ENCODE results near the gene CSTB. TPM values are rescaled to one million over a fixed set of nuclear protein-coding genes. Genes with fewer than 3 reads are reported as not detected.
A peak's percentile ranks its signal among the peaks of the same experiment; 100 is the strongest.

Gene CSTB
- total RNA-seq (2021; fragmentation: NEBNext Ultra II Directional; extraction: Animal tissue kit (Norgen Biotek cat#: 25700)) = 53.8 and 54.5 TPM in 2 replicates
- polyA plus RNA-seq (2011; rRNA removed) = 63.1 and 64.1 TPM in 2 replicates
- polyA plus RNA-seq (2011; cell fraction: cytosol; rRNA removed) = 51.1 TPM
- polyA plus RNA-seq (2011; cell fraction: nucleus; rRNA removed) = 43.7 TPM
- polyA plus RNA-seq (2012, experiment 1 of 2) = 74.6 to 90.9 TPM (median 78.1 TPM) in 4 replicates
- polyA plus RNA-seq (2012, experiment 2 of 2) = 68.8 TPM
- 121 TPM for polyA plus RNA-seq (2013, experiment 1 of 2)
- polyA plus RNA-seq (2013, experiment 2 of 2) = 128 TPM
- polyA minus RNA-seq (2011; rRNA and poly(A)+ RNA removed) = 31.5 and 33.0 TPM in 2 replicates
- 17.4 TPM for polyA minus RNA-seq (2011; cell fraction: cytosol; rRNA and poly(A)+ RNA removed)
- 15.0 TPM for polyA minus RNA-seq (2011; cell fraction: nucleus; rRNA and poly(A)+ RNA removed)
- long read RNA-seq, experiment 1, transcript CSTB-201 (3 exons, 2,164 nt) = major isoform, 180 of 215 reads
- long read RNA-seq, experiment 1, transcript CSTB-202 (1 exons, 3,744 nt) = minor isoform, 19 of 215 reads
- long read RNA-seq, experiment 1, partial matches to known transcripts = 5 of 215 reads
- long read RNA-seq, experiment 1, other reads (novel, unspliced or antisense) = 10 of 215 reads
- long read RNA-seq, experiment 2, transcript CSTB-201 (3 exons, 2,164 nt) = major isoform, 13 of 25 reads
- long read RNA-seq, experiment 2, partial matches to known transcripts = 8 of 25 reads
- long read RNA-seq, experiment 2, other reads (novel, unspliced or antisense) = 0 of 25 reads

- Histone ChIP-seq H2BK12ac (ENCODE audit: low read depth, low read length) (no peak within 1 kb of the TSS), H3K27me3 (replicated peaks in 1 of 4; ENCODE audit: control insufficient read depth in 3 of 4, extremely low read depth in 1 of 4, insufficient read depth in 3 of 4, low read length in 3 of 4) (no peaks in the 10 kb centered on the region), H3K14ac (ENCODE audit: insufficient read length) (no peak within 1 kb of the TSS), H3K4me3 (ENCODE audit: extremely low read depth in 1 of 4, insufficient read depth in 2 of 4, low read depth in 3 of 4, low read length in 4 of 4) (peak within 1 kb of the TSS; percentile 83 to 92 (median 87)), H3K23ac (ENCODE audit: insufficient read length) (no peak within 1 kb of the TSS), H3K4ac (replicated peaks; ENCODE audit: insufficient read length, low read depth, low read length) (no peak within 1 kb of the TSS), H3K79me1 (ENCODE audit: low read depth, low read length) (no peaks in the 10 kb centered on the region; the same call in 1 of the 2 replicates), H2BK20ac (ENCODE audit: low read length) (no peak within 1 kb of the TSS), H4K5ac (ENCODE audit: insufficient read length, low read depth, low read length) (peak within 1 kb of the TSS; percentile 79), H4K8ac (ENCODE audit: extremely low read depth, insufficient read depth, low read length) (peak within 1 kb of the TSS; percentile 92), H3K4me2 (ENCODE audit: insufficient read depth in 1 of 2, low read depth in 2 of 2, low read length in 2 of 2) (peak within 1 kb of the TSS; percentile 71 to 80), H3K18ac (ENCODE audit: extremely low read depth, low read length) (peak within 1 kb of the TSS; percentile 48; the same call in 1 of the 2 replicates), H4K20me1 (replicated peaks in 1 of 2; ENCODE audit: control insufficient read depth in 1 of 2, insufficient read depth in 2 of 2, low read length in 2 of 2) (peaks cover 0 to 6% of the 10 kb centered on the region in 2 experiments), H2BK5ac (ENCODE audit: low read depth, low read length) (peak within 1 kb of the TSS; percentile 52; the same call in 1 of the 2 replicates), H3K4me1 (replicated peaks in 1 of 4; ENCODE audit: control insufficient read depth in 3 of 4, insufficient read depth in 4 of 4, low read length in 3 of 4) (peaks cover 0 to 15% (median 9%) of the 10 kb centered on the region in 4 experiments; a peak in 6 of 7 replicates), H2AK5ac (ENCODE audit: low read depth, low read length) (no peak within 1 kb of the TSS), H2AFZ (ENCODE audit: low read length) (no peak within 1 kb of the TSS), H3K9me3 (ENCODE audit: insufficient read depth in 2 of 2, low read depth in 1 of 2, low read length in 1 of 2) (no peaks in the 10 kb centered on the region), H3K56ac (replicated peaks; ENCODE audit: insufficient read length, low read depth, low read length) (peak within 1 kb of the TSS; percentile 66), H3K36me3 (ENCODE audit: control insufficient read depth in 2 of 4, insufficient read depth in 4 of 4, low read length in 3 of 4) (peaks cover 8 to 17% (median 10%) of the 10 kb centered on the region in 4 experiments; a peak in 6 of 8 replicates), H4K91ac (replicated peaks; ENCODE audit: insufficient read length, low read length) (no peak within 1 kb of the TSS), H2BK120ac (replicated peaks; ENCODE audit: low read depth, low read length) (no peak within 1 kb of the TSS), H2BK15ac (ENCODE audit: low read length) (no peak within 1 kb of the TSS), H3K79me2 (ENCODE audit: control insufficient read depth in 1 of 2, insufficient read depth in 2 of 2, low read length in 2 of 2) (peaks cover 0 to 19% of the 10 kb centered on the region in 2 experiments; a peak in 1 of 4 replicates), H3K9ac (replicated peaks in 1 of 4; ENCODE audit: extremely low read depth in 1 of 4, low read depth in 3 of 4, low read length in 3 of 4) (peak within 1 kb of the TSS; percentile 56 to 83 (median 73)), H3K27ac (ENCODE audit: low read depth, low read length) (peak within 1 kb of the TSS; percentile 54; the same call in 1 of the 2 replicates), H3K23me2 (ENCODE audit: low read depth, low read length) (peaks cover 4% of the 10 kb centered on the region; the same call in 1 of the 2 replicates)
- CTCF ChIA-PET (ENCODE audit: partially characterized antibody) = no interaction called here
- DNase-seq (ENCODE audit: low read depth in 1 of 2, low spot score in 2 of 2) (peak in 1 of 2 experiments; percentile 95), FAIRE-seq (no peak)
- POLR2A ChIA-PET (ENCODE audit: partially characterized antibody) = no interaction called here
- 1% methylated on average over 48 of the region's 71 CpGs; no CpG with 5 or more reads in 1 of the 2 experiments for WGBS, 2 experiments (ENCODE audit: extremely low coverage in 1 of 2, insufficient coverage in 1 of 2, insufficient read length in 1 of 2, insufficient replicate concordance in 2 of 2, low coverage in 1 of 2, low lambda C conversion rate in 2 of 2, missing lambda C conversion rate in 1 of 2)
- TF ChIP-seq TAF7 (optimal IDR thresholded peaks at IDR 0.05; ENCODE audit: borderline replicate concordance, low read depth, low read length) (peak; percentile 73), USF2 (IDR thresholded peaks at IDR 0.05; ENCODE audit: low read length) (peak; percentile 92), EGR1 (IDR thresholded peaks at IDR 0.05; ENCODE audit: borderline replicate concordance, low read depth, low read length) (0 out of 2 replicates have a peak, but pooled peaks have one; percentile 24), CTCF (IDR thresholded peaks at IDR 0.05; ENCODE audit: control extremely low read depth in 1 of 3, insufficient read depth in 1 of 3, low read depth in 1 of 3, low read length in 3 of 3) (peak in 1 of 3 experiments; percentile 6; a peak in 2 of 4 replicates)
These were observed at the start of gene CSTB for GRCh38 chr21:43775795-43776430. Gene CSTB (minus strand): TSS chr21:43776308. CDS start chr21:43776269, 39 bp downstream.
